Suprapubic skin (tissue), 4 donors: ENCODE data around the gene KRTAP17-1. TPM values are rescaled to one million over a fixed set of nuclear protein-coding genes. Genes with fewer than 3 reads are reported as not detected.

ENCODE experiments used
- DNase-seq, 2 donors: peaks; one replicate each; pipeline ENCODE4 v3.0.0-alpha.2; 2019; ENCODE audit warnings: low spot score in 2 of 2
- H3K27ac ChIP-seq: fragments of 200-600 bp; sonication (generic); one replicate; pipeline ENCODE4 v1.5.1; 2019
- H3K27me3 ChIP-seq: fragments of 200-600 bp; sonication (generic); one replicate; pipeline ENCODE4 v1.5.1; 2019
- H3K36me3 ChIP-seq: fragments of 200-600 bp; sonication (generic); one replicate; pipeline ENCODE4 v1.5.1; 2019
- H3K4me1 ChIP-seq: fragments of 200-600 bp; sonication (generic); one replicate; pipeline ENCODE4 v1.5.1; 2019
- H3K4me3 ChIP-seq: fragments of 200-600 bp; sonication (generic); one replicate; pipeline ENCODE4 v1.5.1; 2019; ENCODE audit warnings: mild to moderate bottlenecking
- H3K9me3 ChIP-seq: fragments of 200-600 bp; sonication (generic); one replicate; pipeline ENCODE4 v1.5.1; 2019
- EP300 ChIP-seq: sonication (generic); formaldehyde crosslinking; IDR thresholded peaks from one replicate; pipeline ENCODE4 v1.6.1; 2017; ENCODE audit warnings: antibody characterized with exemption
- POLR2A ChIP-seq, 2 donors: fragments of 450-650 bp; IDR thresholded peaks; one replicate each; pipeline ENCODE4 v1.6.1; 2017; ENCODE audit warnings: antibody characterized with exemption in 2 of 2, mild to moderate bottlenecking in 2 of 2, moderate library complexity in 2 of 2
- POLR2AphosphoS5 ChIP-seq, 3 donors: sonication (generic); formaldehyde crosslinking; IDR thresholded peaks; one replicate each; pipeline ENCODE4 v1.6.1; 2017; ENCODE audit warnings: antibody characterized with exemption in 3 of 3
- WGBS: methylation state at CpG from one replicate; pipeline ENCODE4 v1.1.5; 2018; 5-methylcytosine and 5-hydroxymethylcytosine counted together
- total RNA-seq, 4 donors: library from RNA; depleted of rRNA; stranded (reverse); fragments of >200 nt; gene quantifications; one replicate each; pipeline ENCODE4 v1.1.0, GENCODE V29; 2016
- TF ChIP-seq, protein P1 (sequence below), 2 donors: fragments of 200-600 bp in 1 of 2; fragments of 450-650 bp in 1 of 2; sonication (generic) in 1 of 2; IDR thresholded peaks; one replicate each; pipeline ENCODE4 v1.5.1; 2016 to 2019; ENCODE audit warnings: antibody characterized with exemption in 2 of 2, mild to moderate bottlenecking in 1 of 2, moderate library complexity in 1 of 2

Gene KRTAP17-1
- total RNA-seq, 4 donors from 2014 or later, result 8.0 to 81.5 (median 24.2) TPM; not detected in 1

- TF ChIP-seq POLR2AphosphoS5 (IDR thresholded peaks at IDR 0.05) (no peak), EP300 (no peak), POLR2A (IDR thresholded peaks at IDR 0.05) (no peak)
- TF ChIP-seq, protein P1, sequence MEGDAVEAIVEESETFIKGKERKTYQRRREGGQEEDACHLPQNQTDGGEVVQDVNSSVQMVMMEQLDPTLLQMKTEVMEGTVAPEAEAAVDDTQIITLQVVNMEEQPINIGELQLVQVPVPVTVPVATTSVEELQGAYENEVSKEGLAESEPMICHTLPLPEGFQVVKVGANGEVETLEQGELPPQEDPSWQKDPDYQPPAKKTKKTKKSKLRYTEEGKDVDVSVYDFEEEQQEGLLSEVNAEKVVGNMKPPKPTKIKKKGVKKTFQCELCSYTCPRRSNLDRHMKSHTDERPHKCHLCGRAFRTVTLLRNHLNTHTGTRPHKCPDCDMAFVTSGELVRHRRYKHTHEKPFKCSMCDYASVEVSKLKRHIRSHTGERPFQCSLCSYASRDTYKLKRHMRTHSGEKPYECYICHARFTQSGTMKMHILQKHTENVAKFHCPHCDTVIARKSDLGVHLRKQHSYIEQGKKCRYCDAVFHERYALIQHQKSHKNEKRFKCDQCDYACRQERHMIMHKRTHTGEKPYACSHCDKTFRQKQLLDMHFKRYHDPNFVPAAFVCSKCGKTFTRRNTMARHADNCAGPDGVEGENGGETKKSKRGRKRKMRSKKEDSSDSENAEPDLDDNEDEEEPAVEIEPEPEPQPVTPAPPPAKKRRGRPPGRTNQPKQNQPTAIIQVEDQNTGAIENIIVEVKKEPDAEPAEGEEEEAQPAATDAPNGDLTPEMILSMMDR (IDR thresholded peaks at IDR 0.05), result no peak
- Histone ChIP-seq H3K9me3 (no peaks in the 10 kb centered on the region), H3K36me3 (no peaks in the 10 kb centered on the region), H3K27me3 (no peaks in the 10 kb centered on the region), H3K4me3 (no peak overlapping the region), H3K4me1 (peaks cover 18% of the 10 kb centered on the region), H3K27ac (no peak overlapping the region)
- WGBS, result 66% methylated on average over 6 of the region's 6 CpGs
- no peak for DNase-seq
These were observed 19.1 kb upstream of the KRTAP17-1 start for GRCh38 chr17:41334385-41335305.

DNA sequence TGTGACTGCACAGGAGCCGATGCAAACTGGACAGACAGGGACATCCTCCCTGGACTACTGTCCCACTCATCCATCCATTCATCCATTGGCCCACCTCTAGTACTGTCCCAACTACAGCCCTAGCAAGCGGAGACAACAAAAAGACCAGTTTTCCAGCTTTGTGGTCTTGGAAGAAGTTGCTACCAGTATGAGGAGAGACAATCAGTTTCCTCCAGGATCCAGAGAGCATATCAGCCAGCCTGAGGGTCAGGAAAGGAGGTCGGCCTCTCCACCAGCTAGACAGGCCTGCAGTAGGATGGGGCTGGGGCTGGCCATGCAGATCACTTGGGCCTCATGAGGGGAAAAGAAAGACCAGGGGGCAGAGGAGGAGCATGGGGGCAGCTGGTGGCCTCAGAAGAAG, 18.3 kb upstream of the KRTAP17-1 start:
- no peak for DNase-seq
- TF ChIP-seq POLR2AphosphoS5 (IDR thresholded peaks at IDR 0.05) (no peak), EP300 (no peak)
- H3K9me3 ChIP-seq, result no peaks in the 10 kb centered on the region
- H3K36me3 ChIP-seq, result no peaks in the 10 kb centered on the region
- WGBS, result 97% methylated on average over 3 of the region's 3 CpGs
- no peak overlapping the region for H3K4me3 ChIP-seq
- H3K27ac ChIP-seq, result no peak overlapping the region
- no peaks in the 10 kb centered on the region for H3K27me3 ChIP-seq
- H3K4me1 ChIP-seq, result peaks cover 10% of the 10 kb centered on the region

GRCh38 chr17:41333098-41333497, 17.6 kb upstream of the KRTAP17-1 start:
- H3K4me1 ChIP-seq, result peaks cover 6% of the 10 kb centered on the region
- H3K27me3 ChIP-seq, result no peaks in the 10 kb centered on the region
- H3K36me3 ChIP-seq, result no peaks in the 10 kb centered on the region
- no peaks in the 10 kb centered on the region for H3K9me3 ChIP-seq
- no peak overlapping the region for H3K27ac ChIP-seq
- no peak overlapping the region for H3K4me3 ChIP-seq
- TF ChIP-seq POLR2AphosphoS5 (IDR thresholded peaks at IDR 0.05) (no peak), EP300 (no peak), POLR2A (IDR thresholded peaks at IDR 0.05) (no peak)
- TF ChIP-seq, protein P1 (IDR thresholded peaks at IDR 0.05), result no peak
- DNase-seq, result no peak
- WGBS, result 92% methylated on average over 5 of the region's 5 CpGs

- Histone ChIP-seq H3K27ac (no peak overlapping the region), H3K36me3 (no peaks in the 10 kb centered on the region), H3K27me3 (no peaks in the 10 kb centered on the region), H3K4me1 (peaks cover 6% of the 10 kb centered on the region), H3K4me3 (no peak overlapping the region), H3K9me3 (no peaks in the 10 kb centered on the region)
- WGBS, result 80% methylated on average over 1 of the region's 2 CpGs
- DNase-seq, result no peak
- no peak for TF ChIP-seq POLR2A (IDR thresholded peaks at IDR 0.05)
- TF ChIP-seq POLR2AphosphoS5 (IDR thresholded peaks at IDR 0.05), result no peak
- TF ChIP-seq EP300, result no peak
- TF ChIP-seq, protein P1 (IDR thresholded peaks at IDR 0.05), result no peak
These were observed 16.7 kb upstream of the KRTAP17-1 start for GRCh38 chr17:41332239-41332638.

- TF ChIP-seq, protein P1 (IDR thresholded peaks at IDR 0.05), result no peak
- TF ChIP-seq EP300 (no peak), POLR2A (IDR thresholded peaks at IDR 0.05) (no peak), POLR2AphosphoS5 (IDR thresholded peaks at IDR 0.05) (no peak)
- Histone ChIP-seq H3K27ac (no peak overlapping the region), H3K9me3 (no peaks in the 10 kb centered on the region), H3K36me3 (no peaks in the 10 kb centered on the region), H3K27me3 (no peaks in the 10 kb centered on the region), H3K4me1 (peaks cover 6% of the 10 kb centered on the region), H3K4me3 (no peak overlapping the region)
- no peak for DNase-seq
- 80% methylated on average over 7 of the region's 7 CpGs for WGBS
These were observed 16.1 kb upstream of the KRTAP17-1 start for GRCh38 chr17:41331606-41332005.
